ENCODE data around the gene ZNF728. TPM values are rescaled to one million over a fixed set of nuclear protein-coding genes. Genes with fewer than 3 reads are reported as not detected.

ZNF728 gene
- total RNA-seq (2022; extraction: Qiagen RNA extraction; ENCODE audit: low read depth), result not detected in 5 replicates

GRCh38 chr19:23002690-23003422, at the start of gene ZNF728:
Gene ZNF728, minus strand, starts transcription at chr19:23003176. Its CDS starts 146 bp downstream, at chr19:23003030.

Other genes with a start within 250 kb of the ZNF728 start
- not detected in 5 replicates for gene ZNF99, start 219.0 kb downstream of the ZNF728 start, total RNA-seq (2022; extraction: Qiagen RNA extraction; ENCODE audit: low read depth)
- gene ZNF723, start 170.9 kb downstream of the ZNF728 start, total RNA-seq (2022; extraction: Qiagen RNA extraction; ENCODE audit: low read depth), result not detected in 5 replicates
- not detected in 5 replicates for gene ZNF730, start 113.8 kb upstream of the ZNF728 start, total RNA-seq (2022; extraction: Qiagen RNA extraction; ENCODE audit: low read depth)
- gene ZNF724, start 247.2 kb upstream of the ZNF728 start, total RNA-seq (2022; extraction: Qiagen RNA extraction; ENCODE audit: low read depth), result 0.50 to 1.3 TPM (median 0.86 TPM) in 5 replicates

Measured in A549 treated with CpdA at 1 μM for 4 hours (cell line).